Right lobe of liver (tissue), 6 donors: ENCODE data around the gene TSNAXIP1. TPM values are rescaled to one million over a fixed set of nuclear protein-coding genes. Genes with fewer than 3 reads are reported as not detected.

Experiments used
- ATAC-seq, 4 donors: fragments of 200-7000 bp; cut with Tn5 transposase; one replicate each; pipeline ENCODE4 v1.9.1; 2020; ENCODE audit warnings: mild to moderate bottlenecking in 4 of 4, moderate library complexity in 4 of 4
- DNase-seq, 3 donors: peaks; one replicate each; pipeline ENCODE4 v3.0.0-alpha.2; 2020
- H3K27ac ChIP-seq, 3 donors: fragments of 200-600 bp; one replicate each; pipeline ENCODE4 v1.8.0; 2022
- H3K27me3 ChIP-seq, 2 donors: fragments of 200-600 bp; one replicate each; pipeline ENCODE4 v1.8.0; 2022
- H3K36me3 ChIP-seq, 4 donors: fragments of 200-600 bp; sonication (generic) in 1 of 4; one replicate each; pipeline versions ENCODE4 v1.5.1 to v1.8.0; 2017 to 2022; ENCODE audit warnings: control low read depth in 1 of 4
- H3K4me1 ChIP-seq, 4 donors: fragments of 200-600 bp; sonication (generic) in 1 of 4; one replicate each; pipeline versions ENCODE4 v1.5.1 to v1.8.0; 2017 to 2022; ENCODE audit warnings: control low read depth in 1 of 4
- H3K4me3 ChIP-seq, 3 donors: fragments of 200-600 bp; one replicate each; pipeline ENCODE4 v1.8.0; 2022
- H3K9me3 ChIP-seq, 4 donors: fragments of 200-600 bp; sonication (generic) in 1 of 4; one replicate each; pipeline versions ENCODE4 v1.5.1 to v1.8.0; 2017 to 2022; ENCODE audit warnings: control low read depth in 1 of 4
- POLR2A ChIP-seq: fragments of 450-650 bp; IDR thresholded peaks from one replicate; pipeline ENCODE4 v1.6.1; 2017; ENCODE audit warnings: antibody characterized with exemption, mild to moderate bottlenecking
- WGBS: methylation state at CpG from one replicate; pipeline ENCODE4 v1.1.6; 2018; ENCODE audit warnings: low coverage, low lambda C conversion rate; ENCODE audit not compliant: insufficient coverage; ENCODE audit errors: missing lambda C conversion rate; 5-methylcytosine and 5-hydroxymethylcytosine counted together
- intact Hi-C, 2 donors: fragments of 100-400 bp; cut with DNase I; formaldehyde crosslinking; loops; one replicate each; pipeline versions ENCODE4 v1.11.2 to v1.14.1; 2022
- total RNA-seq, 6 experiments: library from RNA; depleted of rRNA in 2 of 6; stranded (reverse); fragments of >200 nt in 2 of 6; fragmentation: NEBNext Ultra II Directional in 3 of 6; extraction: Animal tissue kit (Norgen Biotek cat#: 25700) in 3 of 6; gene quantifications; one replicate each; pipeline versions ENCODE4 v1.1.0 to v1.2.4, GENCODE V29; 2016 to 2023
- TF ChIP-seq, protein P1 (sequence below), 4 donors: fragments of 200-600 bp in 3 of 4; fragments of 450-650 bp in 1 of 4; IDR thresholded peaks; one replicate each; pipeline versions ENCODE4 v1.5.1 to v1.8.0; 2016 to 2022; ENCODE audit warnings: antibody characterized with exemption in 4 of 4, mild to moderate bottlenecking in 2 of 4
- donor health status: DM: no; HTN: yes; CAD: no.
- donor health status: DM: no; HTN: no; CAD: no.
- donor health status: DM: no; HTN: no; CAD: no.
- donor health status: DM: no; HTN: yes; CAD: no.
- donor health status: DM: no; HTN: yes; CAD: no.

The TSNAXIP1 gene
- total RNA-seq, 6 experiments from 2014 or later, result 0.42 to 1.2 (median 0.99) TPM

- WGBS, result 92% methylated on average over 4 of the region's 6 CpGs
- TF ChIP-seq, protein P1, sequence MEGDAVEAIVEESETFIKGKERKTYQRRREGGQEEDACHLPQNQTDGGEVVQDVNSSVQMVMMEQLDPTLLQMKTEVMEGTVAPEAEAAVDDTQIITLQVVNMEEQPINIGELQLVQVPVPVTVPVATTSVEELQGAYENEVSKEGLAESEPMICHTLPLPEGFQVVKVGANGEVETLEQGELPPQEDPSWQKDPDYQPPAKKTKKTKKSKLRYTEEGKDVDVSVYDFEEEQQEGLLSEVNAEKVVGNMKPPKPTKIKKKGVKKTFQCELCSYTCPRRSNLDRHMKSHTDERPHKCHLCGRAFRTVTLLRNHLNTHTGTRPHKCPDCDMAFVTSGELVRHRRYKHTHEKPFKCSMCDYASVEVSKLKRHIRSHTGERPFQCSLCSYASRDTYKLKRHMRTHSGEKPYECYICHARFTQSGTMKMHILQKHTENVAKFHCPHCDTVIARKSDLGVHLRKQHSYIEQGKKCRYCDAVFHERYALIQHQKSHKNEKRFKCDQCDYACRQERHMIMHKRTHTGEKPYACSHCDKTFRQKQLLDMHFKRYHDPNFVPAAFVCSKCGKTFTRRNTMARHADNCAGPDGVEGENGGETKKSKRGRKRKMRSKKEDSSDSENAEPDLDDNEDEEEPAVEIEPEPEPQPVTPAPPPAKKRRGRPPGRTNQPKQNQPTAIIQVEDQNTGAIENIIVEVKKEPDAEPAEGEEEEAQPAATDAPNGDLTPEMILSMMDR (IDR thresholded peaks at IDR 0.05), result no peak
- no peak for TF ChIP-seq POLR2A
- DNase-seq (no peak), ATAC-seq (no peak)
- H3K9me3 ChIP-seq, result no peaks in the 10 kb centered on the region
- H3K4me3 ChIP-seq, result no peak overlapping the region
- no peaks in the 10 kb centered on the region for H3K27me3 ChIP-seq
- H3K36me3 ChIP-seq, result no peaks in the 10 kb centered on the region
- intact Hi-C loops, result no loop called here
- peaks cover 0 to 77% (median 46%) of the 10 kb centered on the region in 4 donors for H3K4me1 ChIP-seq
- peak overlapping the region; percentile 76 to 93 (median 77) for H3K27ac ChIP-seq
Measured at GRCh38 chr16:67775273-67775672, 31.4 kb upstream of the TSNAXIP1 start.

DNA sequence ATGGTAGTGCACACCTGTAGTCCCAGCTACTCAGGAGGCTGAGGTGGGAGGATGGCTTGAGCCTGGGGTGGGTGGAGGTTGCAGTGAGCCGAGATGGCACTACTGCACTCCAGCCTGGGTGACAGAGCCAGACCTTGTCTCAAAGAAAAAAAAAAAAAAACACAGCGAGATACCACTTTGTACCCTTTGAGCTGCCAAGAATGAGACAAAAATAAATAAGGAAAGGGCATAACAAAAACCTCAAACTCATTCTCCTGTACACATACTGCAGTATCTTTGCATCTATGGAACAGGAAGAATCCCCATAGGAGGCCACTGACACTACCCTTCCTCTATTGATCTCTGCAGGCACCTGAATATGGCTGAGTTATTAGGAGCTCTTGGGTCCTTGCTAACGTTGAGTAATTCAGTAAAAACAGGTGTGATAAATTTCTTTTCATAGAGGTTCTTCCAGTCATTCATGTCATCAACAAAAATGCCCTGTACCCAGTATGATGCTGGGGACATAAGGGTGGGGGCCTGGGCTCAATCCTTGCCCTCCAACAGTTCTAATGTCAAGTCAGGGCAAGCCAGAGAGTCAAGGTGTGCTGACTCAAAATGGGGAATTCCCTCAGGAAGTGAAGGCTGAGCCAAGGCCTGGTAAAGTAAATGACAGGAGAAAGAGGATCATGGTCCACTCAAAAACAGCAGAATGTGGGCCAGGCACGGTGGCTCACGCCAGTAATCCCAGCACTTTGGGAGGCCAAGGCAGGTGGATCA is 27.3 kb upstream of the TSNAXIP1 start:
- H3K4me3 ChIP-seq, result no peak overlapping the region
- WGBS, result 40% methylated on average over 5 of the region's 5 CpGs
- TF ChIP-seq POLR2A, result no peak
- TF ChIP-seq, protein P1 (IDR thresholded peaks at IDR 0.05), result no peak
- no peaks in the 10 kb centered on the region for H3K9me3 ChIP-seq
- H3K4me1 ChIP-seq, result peaks cover 0 to 51% (median 22%) of the 10 kb centered on the region in 4 donors
- intact Hi-C loops, result no loop called here
- DNase-seq, result peak in 2 of 3 donors; percentile 50 to 55
- H3K27ac ChIP-seq, result peak overlapping the region; percentile 21 to 85 (median 65)
- H3K36me3 ChIP-seq, result no peaks in the 10 kb centered on the region
- no peaks in the 10 kb centered on the region for H3K27me3 ChIP-seq
- peak; percentile 55 to 73 (median 71) for ATAC-seq

DNA sequence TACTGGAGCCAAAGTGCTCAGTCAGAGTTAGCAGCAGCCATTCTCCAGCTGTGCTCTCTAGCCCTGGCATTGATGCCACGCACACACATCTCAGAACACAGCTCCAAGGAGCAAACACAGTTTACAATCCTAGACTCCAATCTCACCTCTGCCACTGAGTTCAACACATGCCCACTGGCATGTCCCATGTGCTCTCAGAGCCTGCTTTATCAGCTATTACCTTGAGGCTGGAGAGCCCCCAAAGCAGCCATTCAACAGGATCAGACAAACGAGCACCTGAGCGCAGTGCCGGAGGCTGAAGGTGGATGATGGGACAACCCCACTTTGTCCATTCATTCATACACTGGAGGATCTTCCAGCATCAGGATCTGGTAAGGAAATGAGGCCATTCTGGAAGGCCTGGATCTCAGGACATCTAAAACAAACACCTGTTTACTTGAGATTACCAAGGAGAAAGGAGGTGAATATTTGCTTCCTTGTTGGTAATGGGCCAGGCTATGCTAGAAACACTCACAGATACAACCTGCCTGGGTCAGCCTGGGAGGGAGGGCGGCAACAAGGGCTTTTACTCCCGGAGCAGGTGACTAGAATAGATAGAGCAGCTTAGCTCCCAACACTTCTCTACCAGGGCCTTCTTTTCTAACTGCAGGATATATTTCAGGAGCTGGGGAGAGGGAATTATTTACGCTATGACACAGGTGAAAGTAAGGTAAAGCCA is 25.7 kb upstream of the TSNAXIP1 start:
- peak overlapping the region in 2 of 3 donors; percentile 16 to 85 for H3K27ac ChIP-seq
- peak in 2 of 4 donors; percentile 1 to 7 for ATAC-seq

DNA sequence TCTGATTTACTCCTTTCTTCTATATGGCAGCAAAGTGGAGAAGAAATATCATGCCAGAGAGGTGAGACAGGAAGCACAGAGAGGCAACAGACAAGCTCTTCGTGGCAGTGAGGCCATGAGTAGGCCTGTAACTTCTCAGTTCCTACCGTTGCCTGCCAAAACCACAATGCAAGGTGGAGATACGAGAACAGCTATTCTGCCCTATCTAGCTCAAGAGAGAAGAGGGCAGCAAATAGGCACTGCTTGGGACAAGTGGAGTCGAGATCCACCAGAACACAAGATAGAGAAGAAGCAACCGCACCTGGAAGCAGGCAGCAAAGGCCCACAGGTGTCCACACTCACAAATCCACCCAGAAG is 25.1 kb upstream of the TSNAXIP1 start:
- intact Hi-C loops, result no loop called here
- peak overlapping the region in 1 of 3 donors; percentile 85 for H3K27ac ChIP-seq
- ATAC-seq (no peak), DNase-seq (no peak)
- H3K4me1 ChIP-seq, result peaks cover 0 to 39% (median 17%) of the 10 kb centered on the region in 4 donors
- no peak overlapping the region for H3K4me3 ChIP-seq
- no peaks in the 10 kb centered on the region for H3K36me3 ChIP-seq
- 40% methylated on average over 2 of the region's 5 CpGs for WGBS
- no peaks in the 10 kb centered on the region for H3K9me3 ChIP-seq
- TF ChIP-seq POLR2A, result no peak
- TF ChIP-seq, protein P1 (IDR thresholded peaks at IDR 0.05), result no peak
- H3K27me3 ChIP-seq, result no peaks in the 10 kb centered on the region

More for the DNA sequence above, 25.7 kb upstream of the TSNAXIP1 start:
- Histone ChIP-seq H3K4me3 (no peak overlapping the region), H3K4me1 (peaks cover 0 to 39% (median 17%) of the 10 kb centered on the region in 4 donors), H3K27me3 (no peaks in the 10 kb centered on the region), H3K36me3 (no peaks in the 10 kb centered on the region), H3K9me3 (no peaks in the 10 kb centered on the region)
- no peak for DNase-seq
- 81% methylated on average over 3 of the region's 7 CpGs for WGBS
- intact Hi-C loops, result no loop called here
- TF ChIP-seq POLR2A, result no peak
- TF ChIP-seq, protein P1 (IDR thresholded peaks at IDR 0.05), result no peak
